ENCODE data around the gene NPHP4. TPM values are rescaled to one million over a fixed set of nuclear protein-coding genes. Genes with fewer than 3 reads are reported as not detected.

Gene NPHP4
- total and polyA plus RNA-seq, 4 donors = 1.7 to 5.6 (median 3.5) TPM

DNA sequence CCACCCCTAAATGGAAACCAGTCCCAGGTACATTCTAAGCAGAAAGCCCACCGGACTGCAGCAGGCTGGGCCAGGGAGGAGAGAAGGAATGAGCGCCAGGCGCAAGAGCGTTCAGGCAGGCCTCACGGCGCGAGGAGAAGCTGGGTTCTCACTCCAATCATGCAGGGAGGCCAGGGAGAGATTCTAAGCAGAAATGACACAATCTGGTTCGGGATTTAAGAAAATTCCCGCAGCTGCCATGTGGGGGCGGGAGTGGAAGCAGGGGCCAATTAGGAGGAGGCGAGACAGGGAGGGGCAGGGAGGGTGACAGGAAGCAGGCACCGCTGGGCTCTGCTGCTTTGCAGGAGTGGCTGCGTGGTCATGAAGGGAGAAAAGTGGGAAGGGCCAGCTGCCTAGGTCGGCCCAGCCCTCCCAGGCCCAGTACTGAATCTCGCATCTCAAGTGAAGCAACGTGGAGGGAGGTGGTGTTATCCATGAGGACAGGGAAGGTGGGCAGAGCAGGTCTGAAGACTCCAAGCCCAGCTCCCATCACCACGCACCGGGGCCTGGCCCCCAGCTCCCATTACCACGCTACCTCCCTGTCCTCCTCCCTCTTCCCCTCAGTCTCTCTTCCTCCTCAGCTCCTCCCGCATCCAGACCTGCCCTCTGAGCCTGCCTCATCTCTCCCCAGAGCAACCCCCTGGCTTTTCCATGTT is 11.8 kb downstream of the NPHP4 start:
- Histone ChIP-seq H3K27ac (ENCODE audit: low read depth in 1 of 2, low read length in 2 of 2) (no peak overlapping the region), H3K9ac (ENCODE audit: low read depth in 1 of 2, low read length in 2 of 2) (no peak overlapping the region), H3K9me3 (ENCODE audit: control insufficient read depth in 4 of 4, low read length in 3 of 4) (no peaks in the 10 kb centered on the region), H3K4me1 (ENCODE audit: control insufficient read depth in 4 of 4, insufficient read depth in 4 of 4, low read length in 3 of 4) (no peaks in the 10 kb centered on the region), H3K36me3 (ENCODE audit: control insufficient read depth in 4 of 4, insufficient read depth in 3 of 4, low read depth in 1 of 4, low read length in 3 of 4) (no peaks in the 10 kb centered on the region), H3K4me3 (ENCODE audit: low read depth in 1 of 3, low read length in 3 of 3) (no peak overlapping the region), H3K27me3 (ENCODE audit: control insufficient read depth in 4 of 4, insufficient read depth in 4 of 4, low read length in 3 of 4) (no peaks in the 10 kb centered on the region)
- TF ChIP-seq CTCF (IDR thresholded peaks at IDR 0.05; ENCODE audit: low read depth, low read length, missing input control) = no peak
- TF ChIP-seq JUND (IDR thresholded peaks at IDR 0.05) = no peak
- no peak for TF ChIP-seq FOXA2 (IDR thresholded peaks at IDR 0.05)
- TF ChIP-seq TAF1 (conservative IDR thresholded peaks at IDR 0.05) = no peak
- no peak for TF ChIP-seq HNF4A (conservative IDR thresholded peaks at IDR 0.05)
- no peak for TF ChIP-seq EGR1 (IDR thresholded peaks at IDR 0.05; ENCODE audit: low read depth in 2 of 2)
- DNase-seq (ENCODE audit: low spot score) = no peak
- 81% methylated on average over 20 of the region's 20 CpGs for whole genome bisulfite sequencing

DNA sequence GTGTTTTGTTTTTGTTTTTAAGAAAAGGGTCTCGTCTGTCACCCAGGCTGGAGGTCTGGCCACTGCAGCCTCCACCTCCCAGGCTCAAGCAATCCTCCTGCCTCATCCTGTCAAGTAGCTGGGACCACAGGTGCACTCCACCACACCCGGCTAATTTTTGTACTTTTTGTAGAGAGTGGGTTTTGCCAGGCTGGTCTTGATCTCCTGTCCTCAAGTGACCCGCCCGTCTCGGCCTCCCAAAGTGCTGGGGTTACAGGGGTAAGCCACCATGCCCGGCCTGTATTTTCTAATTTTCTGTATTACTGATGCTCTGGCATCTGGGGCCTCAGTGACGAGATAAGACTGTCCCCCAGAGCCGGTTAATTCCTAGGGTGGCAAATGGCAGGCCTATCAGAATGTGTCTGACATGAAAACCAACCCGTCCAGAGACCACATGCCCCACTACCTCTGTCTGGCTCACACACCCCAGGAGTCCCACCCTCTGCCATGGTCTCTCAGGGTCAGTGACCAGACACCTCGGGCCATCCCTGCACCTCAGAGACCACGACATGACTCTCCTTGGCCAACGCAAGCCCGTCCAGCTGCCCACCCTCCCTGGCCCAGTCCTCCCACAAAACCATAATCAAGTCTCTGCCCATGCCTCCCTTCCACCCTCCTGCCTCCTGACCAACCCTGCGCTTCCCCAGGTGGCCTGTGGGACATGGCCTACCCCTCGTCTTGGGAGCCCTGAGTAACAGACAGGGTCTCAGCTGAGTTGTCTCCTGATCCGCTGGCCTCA is 12.5 kb downstream of the NPHP4 start:
- H3K4me1 ChIP-seq (ENCODE audit: control insufficient read depth in 4 of 4, insufficient read depth in 4 of 4, low read length in 3 of 4) = no peaks in the 10 kb centered on the region
- DNase-seq (ENCODE audit: low spot score) = no peak
- H3K9ac ChIP-seq (ENCODE audit: low read depth in 1 of 2, low read length in 2 of 2) = no peak overlapping the region
- H3K36me3 ChIP-seq (ENCODE audit: control insufficient read depth in 4 of 4, insufficient read depth in 3 of 4, low read depth in 1 of 4, low read length in 3 of 4) = no peaks in the 10 kb centered on the region
- no peak for TF ChIP-seq RXRA (IDR thresholded peaks at IDR 0.05)
- no peak for TF ChIP-seq SP1 (IDR thresholded peaks at IDR 0.05)
- TF ChIP-seq, protein P1, sequence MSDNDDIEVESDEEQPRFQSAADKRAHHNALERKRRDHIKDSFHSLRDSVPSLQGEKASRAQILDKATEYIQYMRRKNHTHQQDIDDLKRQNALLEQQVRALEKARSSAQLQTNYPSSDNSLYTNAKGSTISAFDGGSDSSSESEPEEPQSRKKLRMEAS (IDR thresholded peaks at IDR 0.05) = no peak
- TF ChIP-seq ZBTB33 (IDR thresholded peaks at IDR 0.05) = no peak
- TF ChIP-seq RAD21 (IDR thresholded peaks at IDR 0.05) = no peak
- no peak for TF ChIP-seq FOXA1 (IDR thresholded peaks at IDR 0.05)
- TF ChIP-seq ATF3 (IDR thresholded peaks at IDR 0.05) = no peak
- TF ChIP-seq GABPA (IDR thresholded peaks at IDR 0.05 in 1 of 2, conservative IDR thresholded peaks at IDR 0.05 in 1 of 2) = no peak
- TF ChIP-seq FOXA2 (IDR thresholded peaks at IDR 0.05) = no peak
- TF ChIP-seq YY1 (IDR thresholded peaks at IDR 0.05) = no peak
- TF ChIP-seq HNF4G (IDR thresholded peaks at IDR 0.05) = no peak
- no peak for TF ChIP-seq EGR1 (IDR thresholded peaks at IDR 0.05; ENCODE audit: low read depth in 2 of 2)
- no peak for TF ChIP-seq TAF1 (conservative IDR thresholded peaks at IDR 0.05)
- no peak for TF ChIP-seq REST (IDR thresholded peaks at IDR 0.05)
- TF ChIP-seq CTCF (IDR thresholded peaks at IDR 0.05; ENCODE audit: low read depth, low read length, missing input control) = no peak
- TF ChIP-seq JUND (IDR thresholded peaks at IDR 0.05) = no peak
- TF ChIP-seq HNF4A (conservative IDR thresholded peaks at IDR 0.05) = no peak
- no peak for TF ChIP-seq NR2F2 (IDR thresholded peaks at IDR 0.05)
- no peaks in the 10 kb centered on the region for H3K27me3 ChIP-seq (ENCODE audit: control insufficient read depth in 4 of 4, insufficient read depth in 4 of 4, low read length in 3 of 4)
- 95% methylated on average over 16 of the region's 16 CpGs for WGBS
- H3K27ac ChIP-seq (ENCODE audit: low read depth in 1 of 2, low read length in 2 of 2) = no peak overlapping the region
- no peak overlapping the region for H3K4me3 ChIP-seq (ENCODE audit: low read depth in 1 of 3, low read length in 3 of 3)
- H3K9me3 ChIP-seq (ENCODE audit: control insufficient read depth in 4 of 4, low read length in 3 of 4) = no peaks in the 10 kb centered on the region

Data from liver (tissue), 9 donors.